Dedifferentiated amniotic fluid mesenchymal stem cell (primary cell): ENCODE results near the gene AHCYL1.

Experiments
- DNase-seq: peaks from one replicate; pipeline ENCODE4 v3.0.0-alpha.2; 2016; ENCODE audit errors: extremely low spot score

The AHCYL1 gene

DNA sequence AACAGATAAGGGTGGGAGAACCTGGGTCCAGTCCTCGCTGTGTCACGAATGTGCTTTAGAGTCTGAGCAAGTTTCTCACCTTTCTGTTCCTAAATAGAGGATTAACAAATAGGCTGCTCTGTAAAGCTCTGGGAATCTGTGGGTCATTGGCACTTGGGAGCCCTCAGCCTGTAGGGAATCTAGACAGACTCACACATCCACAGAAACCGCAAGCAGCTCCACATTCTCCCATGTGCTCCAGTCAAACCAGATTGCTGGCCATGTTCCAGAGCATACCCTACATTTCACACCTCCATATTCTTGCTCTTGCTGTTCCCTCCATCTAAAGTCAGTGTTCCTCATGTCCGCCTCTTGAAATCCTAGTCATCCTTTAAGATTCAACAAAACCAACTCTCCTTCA, 7.8 kb upstream of the AHCYL1 start:
- no peak for DNase-seq

DNA sequence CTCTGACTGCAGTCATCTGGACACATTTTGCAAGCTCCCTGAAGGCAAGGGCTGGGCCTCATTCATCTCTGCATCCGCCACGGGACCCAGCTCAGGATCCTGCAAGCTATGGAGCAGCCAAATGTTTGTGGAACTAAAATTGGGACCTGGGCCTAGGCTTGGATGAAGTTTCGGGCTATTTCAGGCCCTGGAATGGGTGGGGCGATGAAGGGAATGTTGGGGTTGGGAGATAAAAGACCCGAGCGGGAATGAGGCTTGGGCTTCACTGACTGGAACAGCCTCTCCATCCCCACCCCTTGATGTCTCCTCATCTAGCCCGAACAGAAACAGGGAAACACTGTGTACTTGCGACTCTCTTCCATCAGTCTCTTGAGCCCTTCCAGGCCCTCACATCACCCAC, 7.3 kb upstream of the AHCYL1 start:
- DNase-seq, result no peak

DNA sequence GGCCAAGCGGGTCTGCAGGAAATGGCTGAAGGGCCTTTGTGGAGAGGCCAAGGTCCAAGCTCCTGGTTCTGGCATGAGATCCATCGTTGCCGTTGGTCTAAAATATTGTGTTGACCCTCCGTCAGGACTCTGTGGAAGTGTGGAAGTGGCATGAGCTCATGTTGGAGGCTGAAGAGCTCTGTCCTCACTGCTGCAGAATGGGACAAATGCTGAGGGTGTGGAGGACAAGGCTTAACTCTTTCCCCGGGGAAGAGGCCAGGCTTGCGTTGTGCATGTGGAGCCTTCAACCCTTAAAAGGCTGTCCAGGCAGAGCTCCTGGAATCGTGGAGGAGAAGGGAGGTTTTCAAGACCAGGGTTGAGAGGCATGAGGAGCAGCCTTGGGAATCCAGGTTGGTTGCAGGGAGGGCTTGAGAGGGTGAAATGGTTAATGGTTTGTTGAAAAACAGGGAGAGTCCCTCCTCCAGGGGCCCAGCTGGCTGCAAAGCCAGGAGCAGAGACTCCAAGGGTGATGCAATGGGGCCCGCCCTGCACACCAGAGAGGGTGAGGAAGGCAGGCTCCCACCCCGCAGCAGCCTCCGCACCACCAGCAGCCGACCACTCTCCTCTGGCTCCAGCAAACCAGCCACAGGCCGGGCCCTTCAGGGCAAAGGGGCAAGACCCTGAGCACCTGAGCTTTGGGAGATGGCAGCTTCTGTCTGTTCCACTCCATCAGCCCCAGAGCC, 6.7 kb upstream of the AHCYL1 start:
- DNase-seq, result no peak

DNA sequence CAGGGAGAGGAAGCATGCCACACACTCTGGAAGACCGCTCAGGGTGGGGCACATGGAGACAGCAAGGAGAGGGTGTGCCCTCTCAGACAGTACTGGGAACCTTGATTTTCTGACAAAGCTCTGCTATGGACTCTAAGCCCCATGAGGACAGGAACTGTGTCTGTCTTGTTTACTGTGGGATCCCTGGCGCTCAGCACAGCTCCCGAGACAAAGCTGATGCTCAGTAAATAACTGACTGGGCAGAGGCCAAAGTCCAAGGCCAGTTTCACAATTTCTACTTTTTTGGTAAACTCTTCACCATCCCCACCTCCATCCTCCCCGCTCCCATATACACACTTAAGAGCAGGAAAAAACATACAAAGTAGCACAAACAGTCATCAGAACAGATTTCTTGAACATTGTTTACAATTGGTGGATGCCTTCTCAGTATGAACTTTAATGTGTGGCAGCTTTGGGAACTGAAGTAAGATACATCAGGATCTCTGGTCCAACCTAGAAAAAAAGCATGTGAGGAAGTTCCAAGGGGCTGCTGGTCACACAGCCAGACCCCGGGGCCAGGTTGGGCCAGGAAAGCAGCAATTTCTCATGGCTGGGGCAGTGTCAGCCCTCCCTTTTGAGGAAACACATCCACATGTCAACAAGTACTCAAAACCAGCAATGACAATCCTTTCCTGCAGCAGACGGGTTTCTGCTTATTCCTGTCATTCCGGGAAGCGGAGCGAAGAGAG, 5.6 kb upstream of the AHCYL1 start:
- DNase-seq, result no peak

DNA sequence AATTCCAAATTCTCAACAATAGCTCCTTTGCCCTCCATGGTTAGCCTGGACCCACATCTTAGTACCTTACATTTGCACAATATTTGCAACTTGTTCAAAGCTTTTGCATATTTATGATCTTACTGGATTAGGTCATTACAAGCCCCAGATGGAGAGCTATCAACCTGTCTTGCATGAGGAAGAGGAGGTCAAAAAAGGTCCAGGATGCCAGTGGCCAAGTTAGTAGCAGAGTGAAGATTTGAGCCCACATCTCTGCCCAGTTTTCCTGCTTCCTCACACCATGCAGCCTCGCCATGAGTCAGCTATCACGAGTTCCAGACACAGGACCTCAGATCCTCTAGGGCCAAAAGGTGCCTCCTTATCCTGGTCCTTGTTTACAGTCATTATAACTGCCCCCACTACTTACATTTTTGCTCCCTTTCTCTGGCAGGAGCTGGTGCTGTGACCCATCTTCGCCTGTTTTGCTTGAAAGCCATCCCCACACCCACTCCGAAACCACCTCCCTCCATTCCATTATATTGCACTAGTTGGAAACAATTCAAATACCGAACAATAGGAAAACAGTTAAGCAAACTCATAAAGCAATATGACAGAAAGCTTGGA, 5.0 kb upstream of the AHCYL1 start:
- DNase-seq, result no peak

DNA sequence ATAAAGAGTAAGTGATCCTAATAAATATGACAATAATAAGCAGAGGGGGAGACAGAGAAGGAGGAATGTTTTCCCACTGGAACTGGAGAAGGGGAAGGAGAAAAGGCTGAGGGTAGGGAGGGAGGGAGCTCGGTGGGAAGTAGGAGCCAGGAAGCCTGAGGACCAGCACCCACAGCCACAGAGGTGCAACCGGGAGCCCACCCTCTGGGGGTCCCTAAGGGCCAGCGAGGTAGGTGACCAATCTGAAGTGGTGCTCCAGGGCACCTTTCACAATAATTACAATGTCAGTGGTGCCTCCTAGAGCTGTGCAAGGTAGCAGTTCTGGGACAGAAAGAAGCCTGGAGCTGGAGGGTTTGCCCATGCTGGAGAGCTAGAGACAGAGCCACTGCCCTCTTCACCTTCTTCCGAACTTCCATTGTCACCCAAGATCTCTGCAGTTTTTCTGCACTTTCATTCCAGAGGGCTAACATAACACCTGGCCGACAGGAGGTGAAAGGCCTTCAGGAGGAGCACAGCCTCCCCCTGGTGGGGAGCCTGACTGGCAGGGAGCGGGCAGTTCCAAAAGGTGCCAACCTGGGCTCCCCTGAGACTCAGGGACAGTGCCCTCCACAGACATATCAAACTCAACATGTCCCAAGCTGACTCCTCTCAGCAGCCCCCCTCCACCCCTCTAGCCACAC, 4.1 kb upstream of the AHCYL1 start:
- no peak for DNase-seq

DNA sequence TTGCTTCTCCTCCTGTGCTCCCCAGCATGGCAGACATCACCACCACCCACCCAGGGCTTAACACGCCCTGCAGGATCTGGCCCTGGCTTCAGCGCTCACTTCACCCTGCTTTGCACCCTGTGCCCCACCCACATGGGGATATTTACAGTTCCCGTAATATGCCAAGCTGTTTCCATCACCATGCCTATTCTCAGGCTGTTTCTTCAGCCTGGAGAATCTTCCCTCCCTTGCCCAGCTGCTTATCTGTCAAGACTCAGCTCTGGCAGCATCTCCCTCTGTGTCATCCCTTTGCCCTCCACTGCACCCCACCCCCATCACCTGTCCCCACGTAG, 3.6 kb upstream of the AHCYL1 start:
- DNase-seq, result no peak

DNA sequence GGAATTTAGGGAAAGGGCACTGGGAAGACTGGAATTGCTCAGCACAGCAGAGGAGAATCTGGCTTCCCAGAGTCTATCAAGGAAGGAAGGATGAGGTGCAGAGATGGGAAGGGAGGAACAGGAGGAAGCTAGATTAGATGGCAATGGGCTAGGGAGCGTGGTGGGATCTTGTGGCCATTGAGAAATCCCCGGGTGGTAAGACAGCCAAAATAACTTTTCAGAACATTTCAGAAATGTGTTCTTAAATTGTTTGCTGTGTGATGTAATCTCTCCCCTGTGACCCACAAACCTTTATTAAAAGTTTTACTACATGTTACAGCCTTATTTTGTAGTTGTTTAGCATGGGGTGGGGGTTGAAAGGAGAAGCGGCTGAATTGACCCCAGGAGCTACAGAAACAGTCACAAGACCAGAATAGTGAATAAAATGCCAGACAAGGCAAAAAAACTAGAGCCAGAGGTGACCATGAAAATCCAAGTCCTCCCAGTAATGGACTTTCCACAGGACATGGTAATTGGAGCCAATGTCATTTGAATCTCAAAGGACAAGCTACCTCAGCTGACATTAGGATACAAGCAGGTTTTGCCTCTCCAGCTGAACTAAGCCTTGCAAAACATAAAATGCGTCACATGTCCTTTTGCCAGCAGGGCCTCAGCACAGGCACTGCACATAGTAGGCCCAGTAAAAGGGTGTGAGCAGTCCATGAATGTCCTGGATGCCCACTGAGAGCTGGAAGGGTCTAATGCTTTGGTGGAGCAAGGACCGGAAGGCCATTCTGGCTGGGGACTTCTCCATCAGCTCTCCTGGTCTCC, 980 bp upstream of the AHCYL1 start:
- DNase-seq, result no peak

DNA sequence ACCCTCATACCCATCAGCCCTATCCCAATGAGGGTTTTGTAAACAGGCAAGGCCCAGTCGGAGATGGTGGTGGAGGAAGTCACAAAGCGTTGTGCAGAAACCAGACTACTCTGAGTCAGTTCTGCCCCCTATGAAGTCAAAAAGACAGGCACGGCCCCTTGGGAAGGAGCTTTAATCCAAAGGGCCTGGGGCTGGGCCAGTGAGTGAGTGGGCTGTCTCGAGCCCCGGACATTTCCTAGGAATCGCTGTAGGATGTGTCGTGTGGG, 442 bp upstream of the AHCYL1 start:
- no peak for DNase-seq

DNA sequence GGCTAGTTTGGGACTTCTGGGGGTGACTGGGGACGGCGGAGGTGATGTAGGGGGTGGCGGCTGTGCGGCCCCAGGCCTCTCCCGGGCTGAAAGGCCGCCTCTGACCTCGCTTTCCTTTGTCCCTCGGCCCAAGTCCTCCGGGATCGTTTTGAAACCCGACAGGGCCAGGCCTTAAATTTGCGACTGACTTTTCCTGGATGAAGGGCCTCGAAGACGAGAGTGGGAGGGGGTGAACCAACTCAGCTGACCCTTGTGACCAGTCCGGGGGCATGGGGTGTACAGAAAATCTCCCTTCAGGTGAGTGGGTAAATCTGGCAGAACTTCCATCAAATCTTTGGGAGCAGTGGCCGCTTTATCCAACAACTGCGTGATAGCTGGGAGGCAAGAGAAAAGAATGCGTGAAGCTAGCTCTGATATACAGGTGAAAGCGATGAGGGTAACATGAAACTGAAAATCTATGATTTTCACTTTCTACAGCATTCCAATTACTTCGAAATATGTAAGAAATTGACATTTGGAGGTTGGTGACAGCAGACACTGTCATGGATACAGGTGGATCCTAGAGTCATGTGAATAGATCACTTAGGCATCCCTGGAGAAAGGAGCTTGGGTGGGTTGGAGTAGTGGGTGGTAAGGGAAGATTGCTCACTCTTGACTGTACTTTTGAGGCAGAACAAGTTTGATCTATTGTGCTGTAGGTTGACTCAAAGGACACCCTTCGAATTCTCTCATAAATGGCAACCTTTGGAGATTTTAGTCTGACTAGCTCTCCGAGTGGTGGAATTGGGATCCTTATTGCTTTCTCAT, 885 bp downstream of the AHCYL1 start:
- no peak for DNase-seq

DNA sequence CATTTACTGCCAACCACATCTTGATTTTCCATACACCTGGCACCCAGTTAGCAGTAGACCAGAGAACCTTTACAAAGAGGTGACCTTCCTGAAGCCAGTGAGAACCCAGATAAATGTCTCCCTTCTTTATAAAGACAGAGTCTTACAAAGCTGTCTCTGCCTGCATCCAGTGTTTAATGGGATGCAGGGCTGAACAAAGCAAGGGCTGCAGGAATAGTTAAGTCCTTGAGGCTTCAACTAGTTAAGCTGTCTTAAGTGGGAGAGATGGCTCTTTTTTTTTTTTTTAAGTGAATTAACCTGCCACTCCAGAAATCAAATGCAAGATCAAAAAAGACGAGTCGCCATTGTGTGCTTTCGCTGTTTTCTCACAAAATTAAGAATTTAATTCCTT, 1.5 kb downstream of the AHCYL1 start:
- no peak for DNase-seq

DNA sequence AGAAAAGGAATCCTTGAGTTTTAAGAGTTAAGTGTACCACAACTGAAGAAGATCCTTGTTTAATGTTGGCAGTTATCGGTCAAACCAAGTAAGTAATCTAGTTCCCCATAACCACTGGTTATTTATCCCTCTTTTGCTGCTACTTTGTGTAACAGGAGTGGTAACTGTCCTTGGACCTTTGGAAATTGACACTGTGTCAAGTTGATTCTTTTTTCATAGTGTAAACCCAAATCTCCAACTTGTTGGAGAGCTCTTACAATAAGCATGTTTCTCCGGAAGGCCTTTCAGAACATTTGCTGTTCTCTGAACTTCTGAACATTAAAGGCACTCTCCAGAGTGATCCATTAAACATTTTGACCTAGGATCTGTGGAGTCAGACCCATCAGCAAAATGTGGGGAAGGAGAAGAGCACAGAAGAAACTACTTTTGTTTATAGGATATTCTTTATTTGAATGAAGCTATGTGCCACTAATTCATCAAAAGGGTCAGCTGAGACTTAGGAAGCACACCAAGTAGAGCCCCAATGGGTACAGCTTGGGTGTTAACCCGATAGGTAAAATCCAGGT, 3.9 kb downstream of the AHCYL1 start:
- DNase-seq, result no peak

DNA sequence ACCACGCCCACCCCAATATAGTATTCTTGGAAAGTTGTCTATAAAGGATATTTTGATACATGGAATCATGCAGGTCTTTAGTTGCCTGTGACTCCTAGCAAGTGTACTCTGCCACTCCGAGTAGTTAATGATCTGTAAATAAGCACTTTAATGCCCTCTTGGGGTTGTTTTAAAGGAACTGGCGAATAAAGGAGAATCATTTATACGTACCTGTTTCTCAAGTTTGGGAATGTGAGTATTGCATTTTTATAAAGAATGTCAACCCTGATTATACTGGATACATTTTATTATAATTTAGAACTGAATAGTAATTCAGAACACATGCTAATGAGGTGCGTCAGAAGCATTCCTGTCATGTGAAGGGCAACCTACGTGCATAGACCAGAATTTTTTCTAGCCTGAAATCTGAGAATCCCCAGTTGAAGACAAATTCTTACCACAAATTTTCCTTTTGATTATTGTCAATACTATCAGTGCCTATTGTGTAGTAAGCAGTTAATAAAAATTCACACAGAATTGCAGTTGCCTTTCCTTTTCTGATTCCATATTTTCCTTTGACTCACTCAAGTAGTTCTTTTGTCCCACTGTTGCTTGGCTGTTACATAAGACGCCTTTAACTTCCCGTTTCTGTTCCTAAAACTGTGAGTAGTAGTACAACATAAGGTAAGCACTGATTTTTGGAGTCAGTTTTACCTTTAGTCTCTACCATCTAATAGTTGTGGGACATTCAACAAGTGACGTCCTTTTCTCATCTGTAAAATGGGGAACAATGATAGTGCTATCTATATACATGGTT, 5.1 kb downstream of the AHCYL1 start:
- peak; percentile 51 for DNase-seq

DNA sequence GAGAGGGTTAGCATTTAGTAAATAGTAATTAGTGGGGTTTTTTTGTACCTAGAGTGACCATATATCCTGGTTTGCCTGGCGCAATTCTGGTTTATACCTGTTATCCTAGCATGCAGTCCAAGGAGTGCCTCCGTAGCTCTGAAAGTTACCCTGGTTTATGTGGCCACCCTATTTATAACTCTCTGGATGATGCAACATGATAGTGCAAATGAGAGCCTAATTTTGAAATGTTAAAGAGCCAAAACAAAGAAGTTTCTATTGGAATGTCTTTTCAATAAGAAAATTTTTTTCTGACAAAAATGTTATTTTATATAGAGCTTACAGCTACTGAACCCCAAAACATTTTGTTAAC, 5.7 kb downstream of the AHCYL1 start:
- peak; percentile 44 for DNase-seq

DNA sequence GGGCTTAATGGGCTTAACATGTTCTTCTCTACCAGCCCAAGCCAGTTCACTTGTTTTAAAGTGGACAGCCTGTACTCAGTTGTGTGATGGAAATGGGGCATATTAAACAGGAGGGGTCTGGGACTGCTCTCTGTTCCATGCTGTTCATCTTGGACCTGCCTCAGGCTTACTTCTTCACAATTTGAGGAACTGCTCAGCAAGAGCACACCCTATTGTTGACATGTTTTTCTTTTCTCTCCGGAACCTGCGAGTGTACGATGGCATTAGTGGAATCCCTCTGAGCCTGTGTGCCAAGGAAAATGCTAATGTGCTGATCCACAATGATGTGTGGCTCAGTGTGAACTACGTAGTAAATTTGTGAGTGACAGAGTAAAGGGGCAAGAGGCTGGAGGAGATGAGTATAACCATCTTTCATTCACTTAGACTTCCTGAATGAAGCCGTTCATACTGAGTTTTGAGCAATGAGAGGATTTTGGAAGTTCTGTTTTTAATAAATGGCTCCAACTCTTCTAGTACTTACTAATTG, 6.9 kb downstream of the AHCYL1 start:
- DNase-seq, result no peak

DNA sequence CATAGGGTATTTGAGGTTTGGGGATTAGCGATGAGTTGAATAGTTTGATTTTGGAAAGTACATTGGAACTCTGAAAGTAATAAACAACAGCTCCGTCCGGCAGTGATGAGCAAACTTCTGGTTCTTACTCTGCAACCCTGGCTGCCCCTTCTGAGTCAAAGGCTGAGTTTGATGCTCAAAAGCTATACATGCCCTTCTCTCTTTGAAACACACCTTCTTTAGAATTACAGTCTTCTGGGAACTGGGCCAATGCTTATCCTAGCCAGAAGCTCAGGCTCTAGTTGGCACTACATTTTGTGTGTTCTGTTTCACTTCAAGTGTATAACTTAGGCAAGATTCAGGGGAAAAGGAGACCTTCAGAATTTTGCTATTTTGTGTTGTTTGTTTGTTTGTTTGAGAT, 9.3 kb downstream of the AHCYL1 start:
- no peak for DNase-seq

DNA sequence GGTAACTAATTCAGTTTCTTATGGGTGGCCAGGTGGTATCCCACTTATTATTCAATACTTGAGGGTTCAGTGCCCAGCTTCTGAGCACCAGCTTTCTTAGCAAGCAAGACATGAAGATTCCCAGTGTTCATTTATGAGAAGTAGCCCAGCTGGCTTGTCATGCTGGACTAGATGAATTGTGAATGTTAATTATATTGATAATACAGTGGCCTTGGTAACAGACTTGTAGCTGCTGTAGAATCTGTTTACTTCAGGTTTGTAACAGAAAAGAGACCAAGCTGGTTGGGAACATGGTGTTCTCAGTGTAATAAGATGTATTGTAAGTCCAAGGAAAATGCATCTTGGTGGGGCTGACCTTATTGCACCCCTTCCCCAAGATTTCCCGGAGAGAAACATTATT, 10.1 kb downstream of the AHCYL1 start:
- DNase-seq, result no peak

DNA sequence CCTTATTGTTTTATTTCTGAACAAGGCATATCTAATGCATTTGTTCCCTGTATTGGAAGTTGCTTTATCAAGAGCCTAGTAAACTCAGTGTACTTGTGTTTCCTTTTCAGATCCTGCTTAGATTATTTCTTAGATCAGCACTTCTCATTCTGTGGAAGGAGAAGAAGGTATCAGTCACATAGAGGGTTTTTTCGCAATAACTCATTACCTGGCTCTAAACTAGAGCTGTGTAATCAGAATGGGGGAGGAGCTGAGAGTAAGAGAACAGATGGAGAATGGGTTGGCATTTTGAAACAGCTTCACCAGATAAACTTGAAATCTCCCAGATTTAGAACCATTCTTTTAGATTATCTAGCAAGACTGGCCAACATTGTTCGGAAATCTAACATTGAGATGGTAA, 11.0 kb downstream of the AHCYL1 start:
- DNase-seq, result no peak

DNA sequence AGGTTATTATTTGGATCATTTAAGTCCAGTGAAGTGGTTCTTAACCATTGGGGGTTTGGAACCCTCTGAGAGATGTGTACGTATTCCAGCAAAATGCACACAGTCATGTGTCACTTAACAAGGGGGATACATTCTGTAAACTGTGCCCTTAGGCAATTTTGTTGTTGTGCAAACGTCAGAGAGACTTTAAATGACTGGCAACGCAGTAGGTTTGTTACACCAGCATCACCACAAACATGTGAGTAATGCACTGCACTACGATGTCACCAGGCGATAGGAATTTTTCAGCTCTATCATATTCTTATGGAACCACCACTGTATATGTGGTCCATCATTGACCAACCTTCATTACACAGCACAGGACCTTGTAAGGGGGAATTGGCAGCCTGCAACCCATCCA, 11.9 kb downstream of the AHCYL1 start:
- no peak for DNase-seq

DNA sequence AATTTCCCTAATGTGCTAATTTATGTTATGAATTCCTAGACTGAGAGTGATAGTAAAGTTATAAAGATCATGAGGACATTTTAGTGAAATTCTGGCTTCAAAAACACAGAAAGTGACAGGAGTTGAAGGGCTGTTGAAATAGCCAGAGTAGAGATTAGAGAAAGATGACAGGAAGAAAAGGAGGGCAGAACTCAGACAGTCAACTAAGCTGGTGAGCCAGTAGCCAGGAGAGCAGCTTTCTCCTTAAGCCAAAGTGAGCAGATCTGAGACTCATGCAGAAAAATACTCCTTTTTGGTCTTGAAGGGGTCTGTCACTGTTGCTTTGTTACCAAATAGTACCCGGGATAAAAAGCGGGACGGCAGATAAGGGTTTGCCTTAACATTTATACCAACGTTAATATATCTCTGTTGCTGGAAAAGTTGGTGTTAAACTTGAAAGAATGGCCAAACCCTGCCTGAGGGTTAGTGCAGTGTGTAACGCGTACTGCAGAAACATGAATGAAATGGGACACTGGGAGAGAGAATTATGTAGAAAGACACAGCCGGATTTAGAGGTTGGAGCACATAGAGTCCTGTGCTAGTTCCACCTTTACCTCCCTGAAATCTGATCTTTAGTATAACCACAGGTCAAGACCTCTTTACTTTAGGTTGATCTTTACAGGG, 12.8 kb downstream of the AHCYL1 start:
- DNase-seq, result no peak
